HUES6 (cell line): ENCODE results near the gene SOAT1.
A peak's percentile ranks its signal among the peaks of the same experiment; 100 is the strongest.

Source experiments
- H3K27ac ChIP-seq: 2 replicates; pipeline ENCODE4 v1.7.0; 2013; ENCODE audit warnings: low read depth, mild to moderate bottlenecking, low read length, inconsistent platforms
- H3K27me3 ChIP-seq: 2 replicates; pipeline ENCODE4 v1.6.1; 2013; ENCODE audit warnings: low read length; ENCODE audit not compliant: control insufficient read depth, insufficient read depth
- H3K36me3 ChIP-seq: 2 replicates; pipeline ENCODE4 v1.6.1; 2013; ENCODE audit warnings: low read length; ENCODE audit not compliant: control insufficient read depth, insufficient read depth
- H3K4me1 ChIP-seq: 2 replicates; pipeline ENCODE4 v1.6.1; 2013; ENCODE audit warnings: low read length; ENCODE audit not compliant: control insufficient read depth, insufficient read depth
- H3K4me3 ChIP-seq: 2 replicates; pipeline ENCODE4 v1.5.1; 2013; ENCODE audit warnings: low read depth, low read length
- H3K9ac ChIP-seq: one replicate; pipeline ENCODE4 v1.6.1; 2013; ENCODE audit warnings: mild to moderate bottlenecking, low read length
- H3K9me3 ChIP-seq: 2 replicates; pipeline ENCODE4 v1.6.1; 2013; ENCODE audit warnings: low read depth, low read length; ENCODE audit not compliant: control insufficient read depth, insufficient read depth

SOAT1 gene

DNA sequence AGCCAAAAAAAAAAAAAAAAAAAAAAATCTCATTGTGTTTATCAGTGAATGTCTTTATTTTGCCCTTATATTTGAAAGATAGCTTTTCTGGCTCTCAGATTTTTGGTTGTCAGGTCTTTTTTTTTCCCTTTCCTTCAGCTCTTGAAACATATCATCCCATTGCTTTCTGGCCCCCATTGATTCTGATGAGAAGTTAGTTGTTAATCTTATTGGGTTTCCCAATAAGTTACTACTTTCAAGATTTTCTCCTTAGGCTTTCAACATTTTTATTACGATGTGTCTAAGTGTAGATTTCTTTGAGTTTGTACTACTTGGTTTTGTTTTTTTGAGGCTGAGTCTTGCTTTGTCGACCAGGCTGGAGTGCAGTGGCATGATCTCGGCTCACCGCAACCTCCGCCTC, 14.7 kb upstream of the SOAT1 start:
- H3K9me3 ChIP-seq = peaks cover 8% of the 10 kb centered on the region; the same call in 1 of the 2 replicates

DNA sequence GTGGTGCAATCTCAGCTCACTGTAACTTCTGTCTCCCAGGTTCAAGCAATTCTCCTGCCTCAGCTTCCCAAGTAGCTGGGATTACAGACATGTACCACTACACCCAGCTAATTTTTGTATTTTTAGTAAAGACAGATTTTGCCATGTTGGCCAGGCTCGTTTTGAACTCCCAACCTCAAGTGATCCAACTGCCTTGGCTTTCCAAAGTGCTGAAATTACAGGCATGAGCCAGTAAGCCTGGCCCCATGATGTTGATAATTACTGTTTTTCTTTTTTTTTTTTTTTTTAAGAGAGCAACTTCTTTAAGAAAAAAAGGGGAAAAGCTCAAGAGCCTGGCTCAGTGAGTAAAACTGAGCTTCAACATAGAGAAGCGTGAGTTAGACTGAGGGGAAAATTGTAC, 9.6 kb upstream of the SOAT1 start:
- Histone ChIP-seq H3K9ac (no peak overlapping the region), H3K4me1 (no peaks in the 10 kb centered on the region), H3K27ac (no peak overlapping the region), H3K27me3 (no peaks in the 10 kb centered on the region), H3K9me3 (peaks cover 7% of the 10 kb centered on the region; the same call in 1 of the 2 replicates), H3K4me3 (no peak overlapping the region), H3K36me3 (no peaks in the 10 kb centered on the region)

More for the DNA sequence above, 14.7 kb upstream of the SOAT1 start:
- H3K4me3 ChIP-seq = no peak overlapping the region
- H3K4me1 ChIP-seq = no peaks in the 10 kb centered on the region
- no peak overlapping the region for H3K9ac ChIP-seq
- no peak overlapping the region for H3K27ac ChIP-seq
- H3K36me3 ChIP-seq = no peaks in the 10 kb centered on the region
- no peaks in the 10 kb centered on the region for H3K27me3 ChIP-seq

DNA sequence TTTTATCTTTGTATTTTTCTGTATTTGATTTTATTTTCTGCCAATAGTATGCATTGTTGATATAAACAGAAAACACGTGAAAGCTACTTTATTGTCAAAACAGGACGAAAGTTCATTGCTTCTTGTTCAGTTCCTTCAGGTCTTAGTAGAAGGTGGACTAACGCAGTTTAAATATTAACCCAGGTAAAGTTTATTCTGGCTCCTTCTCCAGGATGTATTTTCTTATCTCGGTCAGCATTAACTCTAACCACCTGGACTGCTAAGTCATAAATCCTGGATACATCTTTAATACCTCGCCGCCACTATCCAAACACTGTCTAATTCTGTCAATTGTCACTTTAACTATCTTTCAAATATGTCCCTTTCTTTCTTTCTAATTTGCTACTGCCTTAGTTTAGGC, 5.7 kb upstream of the SOAT1 start:
- Histone ChIP-seq H3K4me3 (no peak overlapping the region), H3K9me3 (no peaks in the 10 kb centered on the region), H3K27ac (no peak overlapping the region), H3K4me1 (peaks cover under 1% of the 10 kb centered on the region; the same call in 1 of the 2 replicates), H3K36me3 (no peaks in the 10 kb centered on the region), H3K27me3 (peaks cover 11% of the 10 kb centered on the region), H3K9ac (no peak overlapping the region)

DNA sequence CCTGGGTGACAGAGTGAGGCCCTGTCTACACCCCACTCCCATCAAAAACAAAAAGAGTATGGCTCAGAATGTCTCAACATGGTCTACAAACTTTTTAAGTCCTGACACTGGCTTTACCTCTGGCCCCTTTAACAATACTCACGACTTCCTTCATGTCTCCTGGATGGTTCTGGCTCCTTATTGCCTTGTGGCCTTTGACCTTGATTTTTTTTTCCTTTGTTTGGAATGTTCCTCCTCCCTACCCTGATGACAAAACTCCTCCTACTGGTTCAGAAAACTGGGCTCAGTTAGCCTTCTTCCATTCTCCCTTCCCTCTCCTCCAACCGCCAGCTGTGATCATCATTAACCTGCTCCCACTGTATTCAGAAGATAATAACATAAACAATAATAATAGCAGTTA, 4.6 kb upstream of the SOAT1 start:
- Histone ChIP-seq H3K27me3 (peaks cover 16% of the 10 kb centered on the region), H3K36me3 (no peaks in the 10 kb centered on the region), H3K4me1 (peaks cover 5% of the 10 kb centered on the region; the same call in 1 of the 2 replicates), H3K27ac (no peak overlapping the region), H3K9ac (no peak overlapping the region), H3K4me3 (no peak overlapping the region), H3K9me3 (no peaks in the 10 kb centered on the region)

- Histone ChIP-seq H3K27me3 (peaks cover 68% of the 10 kb centered on the region), H3K4me1 (peaks cover 13% of the 10 kb centered on the region), H3K36me3 (no peaks in the 10 kb centered on the region), H3K9me3 (no peaks in the 10 kb centered on the region), H3K9ac (no peak overlapping the region), H3K4me3 (peak overlapping the region; percentile 10; the same call in 1 of the 2 replicates), H3K27ac (no peak overlapping the region)
These were observed 1.7 kb downstream of the SOAT1 start for GRCh38 chr1:179295164-179295755.

DNA sequence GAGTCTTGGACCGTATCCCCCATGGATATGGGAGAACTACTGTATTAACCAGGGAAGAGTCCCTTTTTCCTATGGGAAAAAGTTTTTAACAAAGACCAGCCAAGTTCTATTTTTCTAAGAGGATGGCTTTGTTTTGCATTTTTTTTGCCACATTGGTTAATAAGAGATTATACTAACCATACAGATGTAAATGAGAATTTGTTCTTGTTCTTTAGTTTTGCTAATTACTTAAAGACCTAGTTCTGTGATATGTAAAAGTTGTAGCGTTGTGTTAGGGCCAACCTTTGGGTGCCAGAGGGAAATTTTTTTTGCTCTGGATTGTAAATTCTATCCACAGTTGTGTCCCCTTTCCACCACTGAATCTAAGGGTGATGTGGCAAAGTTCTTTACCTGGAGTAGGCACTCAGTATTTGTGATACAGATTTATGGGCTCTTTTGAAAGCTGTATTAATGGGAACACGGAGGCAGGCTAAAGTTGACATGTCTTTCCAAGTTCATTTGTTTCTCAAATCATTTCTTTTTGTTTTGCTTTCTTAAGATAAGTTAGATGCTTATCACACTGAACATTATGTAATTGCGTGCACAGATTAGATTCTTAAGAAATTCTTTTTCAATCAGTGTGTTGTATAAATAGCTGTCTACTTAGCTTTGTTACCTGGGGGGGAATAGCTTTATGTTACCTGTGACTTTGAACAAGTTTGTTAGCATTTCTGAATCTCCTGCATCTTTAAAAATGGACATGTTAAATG, 2.9 kb downstream of the SOAT1 start:
- Histone ChIP-seq H3K9ac (no peak overlapping the region), H3K36me3 (no peaks in the 10 kb centered on the region), H3K9me3 (no peaks in the 10 kb centered on the region), H3K27ac (no peak overlapping the region), H3K4me3 (no peak overlapping the region), H3K27me3 (peaks cover 66% of the 10 kb centered on the region), H3K4me1 (peaks cover 13% of the 10 kb centered on the region)

DNA sequence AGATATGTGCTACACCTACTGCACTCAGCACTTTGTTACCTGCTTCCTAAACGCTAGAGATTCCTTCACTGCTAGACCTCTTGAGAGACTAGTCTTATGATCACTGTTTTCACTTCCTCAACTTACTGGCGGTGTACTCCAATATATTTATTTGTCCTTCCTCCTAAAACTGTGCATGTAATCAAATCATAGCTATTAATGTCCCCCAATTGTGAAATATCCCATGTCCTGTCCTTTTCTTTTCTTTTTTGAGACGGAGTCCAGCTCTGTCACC, 3.4 kb downstream of the SOAT1 start:
- Histone ChIP-seq H3K27ac (no peak overlapping the region), H3K4me3 (no peak overlapping the region), H3K36me3 (no peaks in the 10 kb centered on the region), H3K9me3 (no peaks in the 10 kb centered on the region), H3K4me1 (peaks cover 13% of the 10 kb centered on the region), H3K27me3 (peaks cover 66% of the 10 kb centered on the region), H3K9ac (no peak overlapping the region)

DNA sequence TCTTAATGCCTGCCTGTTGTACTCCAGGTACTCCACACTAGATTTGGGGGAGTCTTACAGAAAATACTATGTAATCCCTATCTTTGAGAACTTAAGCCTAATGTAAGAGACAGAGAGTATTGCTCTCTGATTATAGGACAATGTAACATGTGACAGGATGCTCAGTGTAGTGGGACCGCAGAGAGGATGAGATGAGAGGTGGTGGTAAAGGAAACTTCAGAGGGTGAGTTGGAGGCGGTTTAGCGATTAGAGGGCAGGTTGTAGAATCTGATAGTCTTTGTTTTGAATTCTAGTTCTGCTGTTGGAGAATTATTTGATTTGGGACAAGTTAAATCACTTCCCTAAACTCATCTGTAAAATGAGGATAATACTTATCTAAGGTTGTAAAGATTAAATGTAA, 5.4 kb downstream of the SOAT1 start:
- H3K27ac ChIP-seq = no peak overlapping the region
- peaks cover 8% of the 10 kb centered on the region; the same call in 1 of the 2 replicates for H3K4me1 ChIP-seq
- no peaks in the 10 kb centered on the region for H3K9me3 ChIP-seq

DNA sequence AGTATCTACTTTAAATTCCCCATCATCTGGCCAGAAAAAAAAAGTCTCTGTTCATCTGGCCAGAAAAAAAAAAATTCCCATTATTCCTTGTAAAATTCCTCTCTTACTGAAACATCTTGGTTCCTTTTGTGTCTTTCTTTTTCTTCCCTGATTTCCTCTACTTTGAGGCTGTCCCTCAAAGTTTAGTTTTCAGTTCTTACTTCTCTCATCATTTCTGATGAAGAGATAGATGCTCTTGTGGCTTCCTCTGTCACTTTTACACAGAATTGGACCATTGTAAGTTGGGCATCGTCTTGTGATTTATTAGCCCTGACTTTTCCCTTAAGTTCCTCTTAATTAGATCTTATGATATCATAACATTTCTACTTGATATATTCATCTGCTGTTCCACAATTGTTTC, 6.5 kb downstream of the SOAT1 start:
- Histone ChIP-seq H3K4me1 (peaks cover 8% of the 10 kb centered on the region; the same call in 1 of the 2 replicates), H3K27me3 (peaks cover 41% of the 10 kb centered on the region), H3K9ac (no peak overlapping the region), H3K27ac (no peak overlapping the region), H3K4me3 (no peak overlapping the region), H3K9me3 (no peaks in the 10 kb centered on the region), H3K36me3 (no peaks in the 10 kb centered on the region; the same call in 1 of the 2 replicates)

More for the DNA sequence above, 5.4 kb downstream of the SOAT1 start:
- Histone ChIP-seq H3K9ac (no peak overlapping the region), H3K4me3 (no peak overlapping the region), H3K36me3 (no peaks in the 10 kb centered on the region; the same call in 1 of the 2 replicates), H3K27me3 (peaks cover 52% of the 10 kb centered on the region)

DNA sequence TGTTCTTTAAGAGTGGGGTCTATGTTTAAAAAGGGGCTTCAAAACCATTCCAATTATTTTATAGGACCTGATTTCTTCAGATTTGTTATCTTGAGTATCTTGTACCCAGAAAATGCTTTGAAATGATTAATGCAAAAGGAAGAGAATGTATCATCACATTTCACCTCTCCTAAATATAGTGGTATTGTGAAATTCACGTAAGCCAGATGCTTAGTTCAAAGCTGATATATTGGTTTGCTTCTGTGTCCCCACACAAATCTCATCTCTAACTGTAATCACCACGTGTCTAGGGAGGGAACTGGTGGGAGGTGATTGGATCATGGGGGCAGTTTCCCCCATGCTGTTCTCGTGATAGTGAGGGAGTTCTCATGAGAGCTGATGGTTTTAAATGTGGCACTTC, 8.5 kb downstream of the SOAT1 start:
- Histone ChIP-seq H3K27me3 (peaks cover 21% of the 10 kb centered on the region), H3K9me3 (no peaks in the 10 kb centered on the region), H3K9ac (no peak overlapping the region), H3K36me3 (no peaks in the 10 kb centered on the region; the same call in 1 of the 2 replicates), H3K4me3 (no peak overlapping the region), H3K27ac (no peak overlapping the region), H3K4me1 (no peaks in the 10 kb centered on the region; the same call in 1 of the 2 replicates)

DNA sequence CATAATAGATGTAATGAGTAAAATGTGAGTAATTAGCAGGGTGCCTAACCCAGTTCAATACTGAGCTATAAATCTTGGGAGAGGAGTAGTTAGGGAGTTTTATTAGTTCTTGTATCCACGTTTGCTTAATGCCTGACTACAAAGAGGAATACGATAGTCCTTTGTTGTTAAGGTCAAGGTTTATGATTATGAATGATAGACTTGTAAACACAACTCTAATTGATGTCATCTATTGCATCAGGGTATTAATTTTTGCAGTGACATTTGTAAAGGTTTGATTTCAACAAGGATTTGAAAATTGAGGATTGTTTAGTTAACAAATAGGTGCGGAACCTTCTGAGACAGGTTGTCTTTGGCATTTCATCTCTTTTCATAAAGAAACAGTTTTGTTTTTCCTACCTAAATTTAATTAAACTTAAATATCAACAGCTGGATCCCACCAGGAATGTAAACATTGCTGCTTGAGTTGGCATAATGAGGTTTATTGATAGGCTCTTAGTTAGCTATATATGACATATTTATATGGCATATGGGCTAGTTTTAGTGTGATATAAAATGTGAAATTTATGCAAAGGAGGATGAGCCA, 9.7 kb downstream of the SOAT1 start:
- H3K9ac ChIP-seq = no peak overlapping the region
- H3K9me3 ChIP-seq = no peaks in the 10 kb centered on the region
- peaks cover 9% of the 10 kb centered on the region for H3K27me3 ChIP-seq
- no peaks in the 10 kb centered on the region; the same call in 1 of the 2 replicates for H3K36me3 ChIP-seq
- no peak overlapping the region for H3K27ac ChIP-seq
- no peak overlapping the region for H3K4me3 ChIP-seq
- no peaks in the 10 kb centered on the region for H3K4me1 ChIP-seq
